OCI-LY7 (cell line): Measurements from ENCODE around the gene PRKD1. TPM values are rescaled to one million over a fixed set of nuclear protein-coding genes. Genes with fewer than 3 reads are reported as not detected.

Source experiments
- BruUV-seq: library from RNA; stranded (reverse); fragments of 400-500 nt; replicated peaks from 2 replicates; lab custom pipeline; 2021; lab: Mats Ljungman, UMichigan
- CTCF ChIA-PET: fragments of 300-600 bp; sonication (Branson Sonifier 250); formaldehyde crosslinking; loops from one replicate; lab custom pipeline; 2022; ENCODE audit warnings: antibody characterized with exemption; ENCODE audit not compliant: unreplicated experiment; lab: Charles Lee
- POLR2A ChIA-PET: fragments of 300-600 bp; sonication (Branson Sonifier 250); formaldehyde crosslinking; loops from one replicate; lab custom pipeline; 2022; ENCODE audit warnings: antibody characterized with exemption; lab: Charles Lee
- DNase-seq: peaks from one replicate; pipeline ENCODE4 v3.0.0-alpha.2; 2015; ENCODE audit warnings: low spot score
- H2AFZ ChIP-seq: fragments of 200-600 bp; sonication (generic), shearing (Covaris generic); 2 replicates; pipeline ENCODE4 v1.6.1; 2014; ENCODE audit warnings: mild to moderate bottlenecking, antibody characterized with exemption, low read length, moderate library complexity
- H3K27ac ChIP-seq: fragments of 200-600 bp; sonication (generic); 2 replicates; pipeline ENCODE4 v1.5.1; 2014; ENCODE audit warnings: mixed run types, low read depth, mild to moderate bottlenecking, moderate library complexity, low read length, inconsistent platforms; ENCODE audit not compliant: poor library complexity, severe bottlenecking
- H3K36me3 ChIP-seq: fragments of 200-600 bp; sonication (generic); 2 replicates; pipeline ENCODE4 v1.6.1; 2014; ENCODE audit warnings: mild to moderate bottlenecking, antibody characterized with exemption, low read length, moderate library complexity, mixed read lengths; ENCODE audit not compliant: insufficient read depth
- H3K4me1 ChIP-seq: fragments of 200-600 bp; sonication (generic); 2 replicates; pipeline ENCODE4 v1.5.1; 2014; ENCODE audit warnings: mild to moderate bottlenecking, low read length; ENCODE audit not compliant: insufficient read depth, poor library complexity, severe bottlenecking
- H3K4me2 ChIP-seq: fragments of 200-600 bp; sonication (generic); 2 replicates; pipeline ENCODE4 v1.6.1; 2014; ENCODE audit warnings: mild to moderate bottlenecking, low read length
- H3K4me3 ChIP-seq: fragments of 200-600 bp; sonication (generic); 2 replicates; pipeline ENCODE4 v1.5.1; 2014; ENCODE audit warnings: mild to moderate bottlenecking, low read depth, low read length; ENCODE audit not compliant: poor library complexity, severe bottlenecking
- H3K79me2 ChIP-seq: fragments of 200-600 bp; sonication (generic); 2 replicates; pipeline ENCODE4 v1.6.1; 2016; ENCODE audit warnings: low read depth, mild to moderate bottlenecking, low read length, moderate library complexity, mixed read lengths; ENCODE audit not compliant: insufficient read depth
- H3K9me2 ChIP-seq: fragments of 200-600 bp; sonication (generic); 2 replicates; pipeline ENCODE4 v1.6.1; 2016; ENCODE audit warnings: mild to moderate bottlenecking, low read length, mixed read lengths; ENCODE audit not compliant: insufficient read depth
- H3K9me3 ChIP-seq: fragments of 200-600 bp; sonication (generic); 2 replicates; pipeline ENCODE4 v1.6.1; 2014; ENCODE audit warnings: mild to moderate bottlenecking, mixed run types, low read length, mixed read lengths
- H4K20me1 ChIP-seq: fragments of 200-600 bp; sonication (generic); 2 replicates; pipeline ENCODE4 v1.6.1; 2014; ENCODE audit warnings: mild to moderate bottlenecking, antibody characterized with exemption, low read length, moderate library complexity, mixed read lengths; ENCODE audit not compliant: insufficient read depth
- CTCF ChIP-seq: fragments of 200-600 bp; sonication (generic); conservative IDR thresholded peaks from 2 replicates; pipeline ENCODE4 v1.5.1; 2014; ENCODE audit warnings: mild to moderate bottlenecking, antibody characterized with exemption, low read length, moderate library complexity, mixed read lengths
- EZH2phosphoT487 ChIP-seq: fragments of 200-600 bp; sonication (generic); IDR thresholded peaks from 2 replicates; pipeline ENCODE4 v1.6.1; 2018; ENCODE audit warnings: low read depth, borderline replicate concordance, mild to moderate bottlenecking, mixed run types, antibody characterized with exemption, low read length, moderate library complexity, mixed read lengths
- intact Hi-C: fragments of 100-400 bp; cut with micrococcal nuclease; formaldehyde crosslinking; loops from one replicate; pipeline ENCODE4 v1.10.0; 2022; ENCODE audit not compliant: unreplicated experiment
- total RNA-seq, 2 experiments: library from RNA; depleted of rRNA in 1 of 2; stranded (reverse); fragments of >200 nt in 1 of 2; shearing (Covaris generic) in 1 of 2; gene quantifications; 2 replicates each; pipeline ENCODE4 v1.2.3, GENCODE V29; 2014 to 2022

The PRKD1 gene
- total RNA-seq, 2 experiments from 2014 or later = not detected

- Histone ChIP-seq H3K9me2 (no peaks in the 10 kb centered on the region), H3K9me3 (no peaks in the 10 kb centered on the region), H3K36me3 (no peaks in the 10 kb centered on the region), H3K4me3 (no peak overlapping the region), H3K4me2 (no peak overlapping the region), H4K20me1 (no peaks in the 10 kb centered on the region), H3K27ac (no peak overlapping the region), H3K4me1 (no peaks in the 10 kb centered on the region), H3K79me2 (no peaks in the 10 kb centered on the region), H2AFZ (no peak overlapping the region)
- DNase-seq = no peak
- TF ChIP-seq CTCF (no peak), EZH2phosphoT487 (no peak)
- no TSS peak for BruUV-seq
- intact Hi-C loops = no loop called here
- POLR2A ChIA-PET = no interaction called here
- CTCF ChIA-PET = no interaction called here
Observed at GRCh38 chr14:29587046-29587445, 340.6 kb downstream of the PRKD1 start.

GRCh38 chr14:29584992-29585391 is 342.7 kb downstream of the PRKD1 start:
- no peaks in the 10 kb centered on the region for H3K9me3 ChIP-seq
- no peak for DNase-seq
- H3K9me2 ChIP-seq = no peaks in the 10 kb centered on the region
- TF ChIP-seq EZH2phosphoT487 (no peak), CTCF (no peak)
- no TSS peak for BruUV-seq
- H3K4me2 ChIP-seq = no peak overlapping the region
- H2AFZ ChIP-seq = no peak overlapping the region
- ChIA-PET POLR2A (no interaction called here), CTCF (no interaction called here)
- H4K20me1 ChIP-seq = no peaks in the 10 kb centered on the region
- H3K27ac ChIP-seq = no peak overlapping the region
- no peaks in the 10 kb centered on the region for H3K79me2 ChIP-seq
- intact Hi-C loops = no loop called here
- H3K4me3 ChIP-seq = no peak overlapping the region
- no peaks in the 10 kb centered on the region for H3K4me1 ChIP-seq
- no peaks in the 10 kb centered on the region for H3K36me3 ChIP-seq

- no peaks in the 10 kb centered on the region for H3K9me3 ChIP-seq
- no TSS peak for BruUV-seq
- no peaks in the 10 kb centered on the region for H4K20me1 ChIP-seq
- TF ChIP-seq CTCF (no peak), EZH2phosphoT487 (no peak)
- no peaks in the 10 kb centered on the region for H3K79me2 ChIP-seq
- H3K4me1 ChIP-seq = no peaks in the 10 kb centered on the region
- POLR2A ChIA-PET = interaction anchor here (1.2 kb wide), 1 partner anchor 37 kb away, joined by 3 read pairs; no protein-coding TSS in a partner anchor
- H2AFZ ChIP-seq = no peak overlapping the region
- no peak for DNase-seq
- intact Hi-C loops = no loop called here
- H3K4me3 ChIP-seq = no peak overlapping the region
- H3K36me3 ChIP-seq = no peaks in the 10 kb centered on the region
- no peak overlapping the region for H3K27ac ChIP-seq
- H3K4me2 ChIP-seq = no peak overlapping the region
- CTCF ChIA-PET = no interaction called here
- H3K9me2 ChIP-seq = no peaks in the 10 kb centered on the region
Observed at GRCh38 chr14:29580763-29581162, 346.9 kb downstream of the PRKD1 start.
